HG03520 (cell line): ENCODE data around the gene CST3.
A peak's percentile ranks its signal among the peaks of the same experiment; 100 is the strongest.
"Not testable (repeated sequence)": the region's sequence is repeated elsewhere in the genome, so short reads cannot be mapped to it uniquely, and the experiment has no call there.

ENCODE experiments used
- ATAC-seq: cut with Tn5 transposase; IDR thresholded peaks from one replicate; pipeline ENCODE4 v1.9.1; 2021; ENCODE audit warnings: mild to moderate bottlenecking, moderate library complexity; ENCODE audit not compliant: unreplicated experiment

Gene CST3

DNA sequence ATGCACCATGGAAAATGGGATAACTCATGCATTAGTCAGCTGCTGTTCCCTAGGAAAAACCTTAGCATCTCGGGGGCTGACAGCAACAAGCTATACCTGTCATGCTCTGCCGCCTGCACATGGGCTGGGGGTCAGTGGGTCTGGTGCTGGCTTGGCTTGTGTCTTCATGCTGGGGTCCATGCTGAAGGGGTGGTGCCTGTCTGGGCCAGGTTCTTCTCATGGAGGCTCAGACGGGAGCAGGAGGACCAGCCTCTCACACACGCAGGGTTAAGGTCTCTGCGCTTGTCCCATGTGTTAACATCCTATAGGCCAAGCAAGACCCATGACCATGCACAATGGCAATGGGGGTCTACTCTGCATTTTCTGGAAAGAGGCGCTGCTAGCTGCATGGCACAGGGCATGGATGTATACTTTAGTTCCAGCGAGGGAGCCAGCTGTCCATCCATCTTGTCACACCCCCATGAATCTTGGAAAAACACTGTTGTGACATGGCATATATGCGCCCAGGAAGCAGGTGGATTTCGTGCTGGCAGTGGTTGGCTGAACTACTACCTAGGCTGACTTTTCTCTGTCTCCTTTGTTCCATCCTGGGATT lies 24.6 kb upstream of the CST3 start:
- no peak for ATAC-seq

- no peak for ATAC-seq
Observed at GRCh38 chr20:23661002-23661429, 23.3 kb upstream of the CST3 start.

DNA sequence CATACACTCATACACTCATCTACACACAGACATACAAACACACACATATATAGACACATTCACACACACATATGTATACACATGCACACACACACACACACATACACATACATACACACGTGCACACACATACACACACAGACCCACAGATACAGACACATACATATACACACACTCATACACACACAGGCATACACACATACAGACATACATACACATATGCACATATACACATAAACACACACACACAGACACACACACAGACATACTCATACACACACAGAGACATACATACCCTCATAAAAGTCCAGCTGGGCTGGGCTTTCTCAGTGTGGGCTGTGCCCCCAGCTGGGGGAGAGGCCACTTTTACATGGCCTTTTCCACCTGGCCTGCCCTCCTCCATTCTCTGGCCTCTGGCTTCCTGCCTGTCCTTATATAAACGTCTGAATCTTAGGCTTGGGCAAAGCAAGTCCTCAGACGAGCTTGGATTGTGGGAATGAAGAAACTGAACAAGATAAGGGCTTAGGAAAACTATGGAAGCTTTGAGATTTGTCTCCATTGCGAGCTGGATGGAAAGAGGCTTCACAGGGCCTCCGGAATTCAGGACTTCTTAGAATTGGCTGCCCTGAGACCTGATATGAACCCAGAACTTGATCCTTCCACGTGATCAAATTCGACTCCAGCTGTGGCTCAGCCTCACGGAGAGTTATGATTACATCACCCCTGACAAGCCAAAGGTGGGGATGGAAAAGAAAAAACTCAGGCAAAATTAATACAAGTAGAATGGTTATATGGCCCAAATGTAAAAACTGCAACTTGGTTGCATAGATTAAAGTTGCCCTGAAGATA lies 22.5 kb upstream of the CST3 start:
- ATAC-seq, result no peak

GRCh38 chr20:23659610-23659988 lies 21.8 kb upstream of the CST3 start:
- ATAC-seq, result not testable (repeated sequence)

GRCh38 chr20:23658989-23659609 lies 21.3 kb upstream of the CST3 start:
- no peak for ATAC-seq

DNA sequence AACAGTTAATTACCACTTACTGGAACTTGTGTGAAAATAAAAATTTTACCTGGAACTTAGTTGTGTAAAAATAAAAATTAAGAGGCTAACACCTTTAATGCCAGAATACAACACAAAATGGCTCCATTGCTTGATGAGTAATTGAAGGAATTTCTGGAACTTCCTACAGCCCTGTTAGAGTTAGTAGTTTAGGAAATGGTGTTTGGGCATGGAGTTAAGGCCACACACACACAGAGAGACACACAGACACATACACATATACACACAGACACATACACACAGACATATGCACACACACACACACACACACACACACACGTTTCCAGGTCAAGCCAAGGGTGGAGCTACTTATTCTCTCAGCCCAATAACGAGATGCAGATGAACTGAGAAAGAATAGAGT lies 20.6 kb upstream of the CST3 start:
- ATAC-seq, result no peak

DNA sequence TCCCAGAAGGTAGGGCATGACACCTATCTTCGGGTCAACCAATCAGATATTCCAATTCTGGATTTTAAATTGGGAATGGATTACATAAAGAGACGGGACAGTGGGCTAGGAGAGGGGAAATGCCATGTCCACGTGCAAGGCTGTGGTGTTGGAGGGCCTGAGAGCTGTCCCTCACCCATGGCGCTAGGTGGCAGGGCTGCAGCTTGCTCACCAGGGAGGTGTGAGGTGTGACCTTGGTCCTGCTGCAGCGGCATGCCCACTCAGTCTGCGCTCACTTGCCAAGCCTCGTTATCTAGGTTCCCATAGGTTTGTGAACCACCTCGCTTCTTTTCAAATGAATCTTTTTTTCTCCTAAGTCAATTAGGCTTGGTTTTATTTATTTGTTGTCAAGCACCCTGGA lies 19.4 kb upstream of the CST3 start:
- no peak for ATAC-seq

- no peak for ATAC-seq
Observed at GRCh38 chr20:23656372-23656771, 18.6 kb upstream of the CST3 start.

DNA sequence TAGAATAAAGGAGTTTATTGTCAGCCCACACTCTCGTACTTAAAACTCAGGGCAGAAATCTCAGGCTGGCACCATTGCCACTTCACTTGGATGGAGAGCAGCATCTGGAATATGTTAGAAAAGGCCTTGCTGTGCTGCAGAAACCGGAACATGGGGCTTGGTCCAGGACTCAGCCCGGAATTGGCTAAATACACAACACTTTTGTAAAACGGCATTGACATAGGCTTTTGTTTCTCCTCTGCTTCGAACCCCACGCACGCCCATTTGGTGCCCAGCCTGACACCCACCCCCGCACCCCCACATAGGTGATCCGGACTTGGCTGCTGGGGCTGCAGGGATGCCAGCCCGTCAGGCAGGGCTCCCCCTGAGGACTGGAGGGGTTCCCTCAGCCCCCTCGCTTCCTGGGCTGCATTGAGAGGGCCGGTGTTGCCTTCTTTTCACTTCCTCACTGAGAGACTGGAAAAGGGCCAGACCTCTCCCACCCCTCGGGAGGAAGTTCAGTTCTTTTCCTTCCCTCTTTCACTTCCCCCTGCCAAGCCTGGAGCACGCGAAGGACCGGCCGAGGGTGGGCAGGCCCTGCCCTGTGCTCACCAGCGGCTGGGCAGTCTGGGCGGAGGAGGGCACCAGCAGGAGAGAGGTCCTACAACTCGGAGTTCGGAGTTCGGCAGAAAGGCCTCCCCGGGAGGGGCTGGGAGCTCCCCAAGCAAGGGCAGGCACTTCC lies 17.9 kb upstream of the CST3 start:
- no peak for ATAC-seq

DNA sequence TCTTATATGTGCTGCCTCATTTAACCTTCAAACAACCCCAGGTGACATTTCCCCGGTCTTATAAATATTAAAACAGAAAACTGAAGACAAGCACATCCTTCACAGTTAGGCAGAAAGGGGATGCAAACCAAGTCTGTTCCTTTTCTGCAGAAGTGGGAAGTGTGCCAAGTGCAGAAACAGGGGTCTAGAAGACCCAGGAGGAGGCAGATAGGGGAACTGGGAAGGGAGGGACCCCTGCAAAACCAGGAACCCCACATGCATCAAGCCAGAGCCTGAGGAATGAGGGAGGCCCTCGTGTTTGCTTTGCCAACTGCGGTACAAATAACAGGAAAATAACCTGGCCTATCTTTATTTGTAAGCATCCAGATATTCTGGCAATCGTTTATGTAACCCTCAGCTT lies 17.0 kb upstream of the CST3 start:
- no peak for ATAC-seq

- no peak for ATAC-seq
Observed at GRCh38 chr20:23654000-23654399, 16.2 kb upstream of the CST3 start.

GRCh38 chr20:23653400-23653938 lies 15.7 kb upstream of the CST3 start:
- ATAC-seq, result no peak

DNA sequence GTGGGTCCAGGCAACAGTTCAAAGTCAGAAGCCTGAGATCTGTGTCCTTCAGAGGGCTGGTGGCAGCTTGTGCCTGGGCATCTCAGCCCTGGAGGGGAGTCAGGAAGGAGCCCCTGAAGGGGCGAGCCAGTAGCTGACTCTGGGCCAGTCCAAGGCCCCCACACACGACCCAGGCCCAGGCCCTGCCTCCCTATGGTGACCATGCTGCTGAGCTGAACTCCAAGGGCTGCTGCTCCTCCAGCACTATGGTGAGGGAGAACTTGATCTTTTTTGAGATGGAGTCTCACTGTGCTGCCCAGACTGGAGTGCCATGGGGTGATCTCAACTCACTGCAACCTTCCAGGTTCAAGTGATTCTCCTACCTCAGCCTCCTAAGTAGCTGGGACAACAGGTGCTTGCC lies 15.2 kb upstream of the CST3 start:
- ATAC-seq, result no peak

DNA sequence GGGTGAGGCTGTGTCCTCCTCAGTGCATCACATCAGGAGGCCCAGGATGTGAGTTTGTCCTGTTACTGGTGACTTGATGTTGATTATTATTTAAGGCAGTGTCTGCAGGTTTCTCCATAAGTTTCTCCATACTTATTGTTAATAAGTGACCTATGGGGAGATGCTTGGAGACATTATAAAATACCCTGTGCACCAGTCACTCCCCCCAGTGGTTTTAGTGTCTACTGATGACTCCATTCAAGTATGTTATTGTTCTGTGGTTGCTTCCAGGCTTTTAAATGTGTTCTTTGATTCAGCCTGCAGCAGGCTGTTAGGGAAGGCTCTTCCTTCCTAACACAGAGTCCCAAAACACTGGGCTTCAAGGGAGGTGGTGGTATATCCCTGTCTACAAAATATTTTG lies 14.6 kb upstream of the CST3 start:
- no peak for ATAC-seq

DNA sequence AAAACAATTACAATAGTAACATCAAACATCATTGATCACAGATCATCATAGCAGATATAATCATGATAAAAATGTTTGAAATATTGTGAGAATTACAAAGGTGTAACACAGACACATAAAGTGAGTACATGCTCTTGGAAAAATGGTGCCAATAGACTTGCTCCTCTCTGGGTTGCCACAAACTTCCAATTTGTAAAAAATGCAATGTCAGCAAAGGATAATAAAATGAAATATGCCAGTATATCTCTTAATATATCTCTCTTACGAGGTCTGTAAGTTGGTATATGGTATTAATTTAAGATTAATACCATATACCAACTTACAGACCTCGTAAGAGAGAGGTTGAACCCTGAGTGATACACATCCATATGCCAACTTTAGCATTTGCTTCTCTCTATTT lies 13.4 kb upstream of the CST3 start:
- no peak for ATAC-seq

DNA sequence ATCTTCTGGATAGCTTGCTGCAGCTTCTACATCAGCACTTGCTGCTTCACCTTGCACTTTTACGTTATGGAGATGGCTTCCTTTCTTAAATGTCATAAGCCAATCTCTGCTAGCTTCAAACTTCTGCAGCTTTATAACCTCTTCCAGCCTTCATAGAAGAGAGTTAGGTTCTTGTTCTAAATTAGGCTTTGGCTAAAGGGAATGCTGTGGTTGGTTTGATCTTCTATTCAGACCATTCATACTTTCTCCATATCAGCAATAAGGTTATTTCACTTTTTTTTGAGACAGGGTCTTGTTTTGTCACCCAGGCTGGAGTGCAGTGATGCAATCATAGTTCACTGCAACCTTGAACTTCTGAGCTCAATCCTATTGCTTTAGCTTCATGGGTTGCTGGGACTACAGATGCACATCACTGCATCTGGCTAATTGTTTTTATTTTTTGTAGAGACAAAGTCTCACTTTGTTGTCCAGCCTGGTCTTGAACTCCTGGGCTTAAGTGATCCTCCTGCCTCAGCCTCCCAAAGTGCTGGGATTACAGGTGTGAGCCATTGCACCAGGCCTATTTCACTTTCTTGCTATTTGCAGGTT lies 12.2 kb upstream of the CST3 start:
- no peak for ATAC-seq

GRCh38 chr20:23649242-23649641 lies 11.5 kb upstream of the CST3 start:
- no peak for ATAC-seq

DNA sequence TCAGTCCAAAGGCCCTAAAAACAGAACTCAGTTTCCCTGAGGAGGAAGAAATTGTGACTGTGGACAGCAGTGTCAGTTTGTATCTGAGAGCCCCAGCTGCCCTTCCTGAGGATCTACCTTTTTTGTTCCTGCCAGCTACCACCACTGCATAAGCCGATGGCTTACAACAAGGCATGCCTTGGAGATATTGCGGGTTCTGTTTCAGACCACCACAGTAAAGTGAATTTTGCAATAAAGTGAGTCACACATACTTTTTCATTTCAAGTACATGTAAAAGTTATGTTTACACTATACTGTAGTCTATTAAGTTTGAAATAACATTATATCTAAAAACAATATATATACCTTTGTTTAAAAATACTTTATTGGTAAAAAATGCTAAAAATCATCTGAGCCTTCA lies 9.6 kb upstream of the CST3 start:
- no peak for ATAC-seq

DNA sequence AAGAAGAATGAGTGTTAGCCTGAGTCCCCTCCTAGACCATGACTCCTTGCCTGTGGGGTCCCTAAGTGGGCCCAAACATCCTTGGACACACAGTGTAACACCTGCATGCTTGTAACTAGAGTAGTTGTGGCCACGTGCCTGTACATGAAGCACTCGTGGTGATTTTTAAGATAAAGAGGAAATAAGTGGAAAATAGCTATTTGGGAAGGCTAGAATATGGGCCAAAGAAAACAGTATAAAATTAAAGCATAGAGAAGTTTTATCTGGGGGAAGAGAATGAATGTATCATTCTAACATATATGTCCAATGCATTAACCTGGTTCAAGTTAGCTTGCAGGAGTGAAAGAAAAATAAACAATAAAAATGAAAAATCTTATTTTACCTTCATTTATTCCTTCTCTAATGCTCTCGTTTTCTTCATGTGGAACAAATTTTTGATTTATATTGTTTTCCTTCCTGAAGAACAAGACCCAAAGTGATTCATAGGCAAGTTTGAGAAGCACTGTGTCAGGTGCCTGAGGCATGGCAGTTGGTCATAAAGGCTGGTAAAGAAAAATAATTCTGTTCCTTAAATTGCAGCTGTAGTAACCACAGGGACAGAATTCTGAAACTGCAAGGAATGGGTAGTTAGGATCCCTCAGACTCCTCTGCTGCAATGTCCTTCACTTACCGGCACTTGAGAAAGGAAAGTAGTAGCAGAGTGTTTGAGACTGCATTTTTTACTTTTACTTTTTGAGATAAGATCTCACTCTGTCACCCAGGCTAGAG lies 8.5 kb upstream of the CST3 start:
- ATAC-seq, result no peak

GRCh38 chr20:23645575-23645974 lies 7.8 kb upstream of the CST3 start:
- peak; percentile 44 for ATAC-seq
